ENCODE data around the gene RUFY3. TPM values are rescaled to one million over a fixed set of nuclear protein-coding genes. Genes with fewer than 3 reads are reported as not detected.

Gene RUFY3
- total and polyA plus RNA-seq, 2 of the 4 experiments (the other 2 are of a cell fraction) = 19.6 to 28.9 TPM

- dilution Hi-C loops (cut with HindIII; ENCODE audit: low sequenced_read_pairs, unreplicated experiment) = no loop called here
- Histone ChIP-seq H4K20me1 (ENCODE audit: insufficient read depth, low read length) (peaks cover 4% of the 10 kb centered on the region; the same call in 1 of the 2 replicates), H3K9me1 (ENCODE audit: insufficient read depth, low read length) (peaks cover 8% of the 10 kb centered on the region; the same call in 1 of the 2 replicates), H3K4me1 (ENCODE audit: control insufficient read depth, insufficient read depth, low read length) (no peaks in the 10 kb centered on the region), H3K9ac (ENCODE audit: low read depth, low read length) (no peak overlapping the region), H2BK15ac (ENCODE audit: low read depth, low read length) (no peak overlapping the region), H3K27ac (ENCODE audit: insufficient read depth, low read length) (no peak overlapping the region), H4K91ac (ENCODE audit: insufficient read depth, low read depth, low read length) (no peak overlapping the region), H3K18ac (ENCODE audit: low read depth, low read length) (no peak overlapping the region), H4K5ac (ENCODE audit: low read depth, low read length) (no peak overlapping the region), H3K79me1 (ENCODE audit: low read depth in 1 of 2, low read length in 2 of 2) (peaks cover 7 to 56% of the 10 kb centered on the region in 2 experiments; a peak in 3 of 4 replicates), H3K4me3 (ENCODE audit: insufficient read depth, low read depth, low read length) (no peak overlapping the region), H3K27me3 (ENCODE audit: control insufficient read depth, insufficient read depth, low read length) (no peaks in the 10 kb centered on the region), H3K4ac (ENCODE audit: low read depth, low read length) (no peak overlapping the region), H3K9me3 (ENCODE audit: control insufficient read depth, insufficient read depth, low read length) (no peaks in the 10 kb centered on the region), H3K14ac (replicated peaks; ENCODE audit: low read depth, low read length) (no peak overlapping the region), H2BK5ac (ENCODE audit: low read depth, low read length, poor library complexity, severe bottlenecking) (no peak overlapping the region), H3K4me2 (ENCODE audit: low read depth, low read length) (no peak overlapping the region), H2BK120ac (ENCODE audit: low read depth, low read length) (no peak overlapping the region), H2AK9ac (replicated peaks; ENCODE audit: low read depth, low read length, poor library complexity) (no peak overlapping the region), H2AK5ac (ENCODE audit: low read depth, low read length) (no peak overlapping the region), H2AFZ (replicated peaks; ENCODE audit: low read length, poor library complexity) (no peak overlapping the region), H3K23ac (ENCODE audit: low read depth, low read length) (no peak overlapping the region), H2BK20ac (ENCODE audit: low read depth, low read length) (no peak overlapping the region), H4K8ac (ENCODE audit: low read depth in 2 of 2, low read length in 2 of 2) (no peak overlapping the region), H3K56ac (ENCODE audit: extremely low read depth, insufficient read depth, low read length) (no peak overlapping the region), H3K36me3 (ENCODE audit: control insufficient read depth, insufficient read depth, low read length) (no peaks in the 10 kb centered on the region)
- intact Hi-C loops (cut with micrococcal nuclease) = no loop called here
- WGBS, 2 experiments (ENCODE audit: extremely low coverage in 2 of 2, insufficient read length in 1 of 2) = 100% methylated on average over 2 of the region's 6 CpGs; no CpG with 5 or more reads in 1 of the 2 experiments
- CTCF ChIA-PET = interaction anchor here (1.1 to 1.6 kb wide), 2 partner anchors 8 to 21 kb away, joined by 3 read pairs; no protein-coding TSS in a partner anchor
- DNase-seq (peak; percentile 52), ATAC-seq (ENCODE audit: low read depth) (no peak)
- in situ Hi-C loops (cut with MboI; ENCODE audit: low sequenced_read_pairs) = no loop called here
- TF ChIP-seq ELK1 (IDR thresholded peaks at IDR 0.05; ENCODE audit: borderline replicate concordance, low read depth, low read length) (no peak), POLR2A (IDR thresholded peaks at IDR 0.05; ENCODE audit: low read depth, low read length) (no peak), FOS (IDR thresholded peaks at IDR 0.05; ENCODE audit: low read depth, low read length) (no peak), BHLHE40 (IDR thresholded peaks at IDR 0.05; ENCODE audit: low read depth, low read length) (no peak), RFX5 (IDR thresholded peaks at IDR 0.05; ENCODE audit: low read depth, low read length) (no peak), CEBPB (IDR thresholded peaks at IDR 0.05; ENCODE audit: low read depth, low read length) (no peak), MXI1 (IDR thresholded peaks at IDR 0.05; ENCODE audit: borderline replicate concordance, low read depth, low read length) (no peak), CTCF (conservative IDR thresholded peaks at IDR 0.05; ENCODE audit: low read depth, low read length) (no peak), NFE2L2 (IDR thresholded peaks at IDR 0.05; ENCODE audit: low read depth, low read length) (no peak), MAZ (IDR thresholded peaks at IDR 0.05; ENCODE audit: borderline replicate concordance, low read depth, low read length) (no peak), USF2 (IDR thresholded peaks at IDR 0.05; ENCODE audit: low read depth, low read length) (no peak), CHD1 (IDR thresholded peaks at IDR 0.05; ENCODE audit: low read depth, low read length) (no peak), SMC3 (IDR thresholded peaks at IDR 0.05; ENCODE audit: low read depth, low read length) (no peak), MAFK (IDR thresholded peaks at IDR 0.05; ENCODE audit: low read depth, low read length) (no peak), RAD21 (IDR thresholded peaks at IDR 0.05; ENCODE audit: low read length) (no peak), RCOR1 (IDR thresholded peaks at IDR 0.05; ENCODE audit: insufficient replicate concordance, low read length) (no peak)
- no TSS peak for BruUV-seq (replicated peaks)
- POLR2A ChIA-PET (ENCODE audit: unreplicated experiment) = no interaction called here
These were observed 6.7 kb upstream of the RUFY3 start for GRCh38 chr4:70715097-70715496.

Data from IMR-90 (cell line).